Esophagus muscularis mucosa (tissue), 3 donors: ENCODE results near the gene OXER1.

Experiments used
- CTCF ChIP-seq, 3 experiments: fragments of 200-600 bp in 2 of 3; fragments of 450-650 bp in 1 of 3; sonication (generic) in 2 of 3; IDR thresholded peaks; one replicate each; pipeline ENCODE4 v1.5.1; 2017 to 2019; ENCODE audit warnings: antibody characterized with exemption in 3 of 3, mild to moderate bottlenecking in 2 of 3, moderate library complexity in 1 of 3
- EP300 ChIP-seq: sonication (generic); formaldehyde crosslinking; IDR thresholded peaks from one replicate; pipeline ENCODE4 v1.6.1; 2017; ENCODE audit warnings: antibody characterized with exemption

GRCh38 chr2:42791606-42792005 lies 27.7 kb upstream of the OXER1 start:
- TF ChIP-seq EP300, result no peak
- no peak for TF ChIP-seq CTCF (IDR thresholded peaks at IDR 0.05)
